HAP-1 (cell line): ENCODE data around the gene DNMT3A.

ENCODE experiments used
- DNase-seq, 2 experiments: peaks; one replicate each; pipeline ENCODE4 v3.0.0-alpha.2; 2016 to 2020; ENCODE audit warnings: low spot score in 2 of 2
- H3K27me3 ChIP-seq: fragments of 250-450 bp; sonication (Bioruptor Pico); 2 replicates; pipeline ENCODE4 v1.5.1; 2020; ENCODE audit warnings: low read depth, mild to moderate bottlenecking, moderate library complexity
- H3K36me3 ChIP-seq: fragments of 250-450 bp; sonication (Bioruptor Pico); replicated peaks from 2 replicates; pipeline ENCODE4 v1.5.1; 2020; ENCODE audit warnings: mild to moderate bottlenecking
- H3K4me1 ChIP-seq: fragments of 250-450 bp; sonication (Bioruptor Pico); 2 replicates; pipeline ENCODE4 v1.5.1; 2020; ENCODE audit warnings: mild to moderate bottlenecking
- H3K4me3 ChIP-seq: fragments of 250-450 bp; sonication (Bioruptor Pico); 2 replicates; pipeline ENCODE4 v1.5.1; 2020; ENCODE audit warnings: mild to moderate bottlenecking, moderate library complexity
- H3K9me3 ChIP-seq: fragments of 250-450 bp; sonication (Bioruptor Pico); 2 replicates; pipeline ENCODE4 v1.5.1; 2020; ENCODE audit warnings: mild to moderate bottlenecking, moderate library complexity
- in situ Hi-C: fragments of 300-500 bp; cut with MboI; formaldehyde crosslinking; loops from 3 replicates; pipeline ENCODE4 v1.14.3; 2020; ENCODE audit warnings: low sequenced_read_pairs, inconsistent platforms, mixed read lengths

Gene DNMT3A

GRCh38 chr2:25347846-25348245 lies 6.1 kb upstream of the DNMT3A start:
- Histone ChIP-seq H3K4me3 (no peak overlapping the region), H3K9me3 (no peaks in the 10 kb centered on the region), H3K27me3 (no peaks in the 10 kb centered on the region), H3K36me3 (no peaks in the 10 kb centered on the region), H3K4me1 (no peaks in the 10 kb centered on the region; the same call in 1 of the 2 replicates)
- in situ Hi-C loops: no loop called here
- DNase-seq: no peak

GRCh38 chr2:25347205-25347815 lies 5.6 kb upstream of the DNMT3A start:
- Histone ChIP-seq H3K36me3 (no peaks in the 10 kb centered on the region), H3K27me3 (no peaks in the 10 kb centered on the region), H3K9me3 (no peaks in the 10 kb centered on the region), H3K4me1 (peaks cover 3% of the 10 kb centered on the region; the same call in 1 of the 2 replicates), H3K4me3 (no peak overlapping the region)
- no peak for DNase-seq
- in situ Hi-C loops: no loop called here

GRCh38 chr2:25343187-25343825 lies 1.6 kb upstream of the DNMT3A start:
- in situ Hi-C loops: no loop called here
- DNase-seq: no peak
- Histone ChIP-seq H3K4me1 (peaks cover 8% of the 10 kb centered on the region), H3K9me3 (no peaks in the 10 kb centered on the region), H3K36me3 (no peaks in the 10 kb centered on the region), H3K4me3 (no peak overlapping the region), H3K27me3 (no peaks in the 10 kb centered on the region)

GRCh38 chr2:25342372-25343186 lies 854 bp upstream of the DNMT3A start:
- peaks cover 8% of the 10 kb centered on the region for H3K4me1 ChIP-seq
- DNase-seq: peak; percentile 81 to 91
- in situ Hi-C loops: no loop called here

GRCh38 chr2:25341011-25341727 lies 556 bp downstream of the DNMT3A start:
- DNase-seq: peak in 1 of 2 experiments; percentile 46
- peak overlapping the region; percentile 32; the same call in 1 of the 2 replicates for H3K4me3 ChIP-seq
- H3K36me3 ChIP-seq: no peaks in the 10 kb centered on the region
- H3K27me3 ChIP-seq: no peaks in the 10 kb centered on the region
- peaks cover 8% of the 10 kb centered on the region for H3K4me1 ChIP-seq
- in situ Hi-C loops: no loop called here
- H3K9me3 ChIP-seq: no peaks in the 10 kb centered on the region

More at GRCh38 chr2:25342372-25343186, 854 bp upstream of the DNMT3A start:
- no peaks in the 10 kb centered on the region for H3K27me3 ChIP-seq
- H3K36me3 ChIP-seq: no peaks in the 10 kb centered on the region
- H3K4me3 ChIP-seq: peak overlapping the region; percentile 38
- H3K9me3 ChIP-seq: no peaks in the 10 kb centered on the region

GRCh38 chr2:25340181-25340921 lies 1.4 kb downstream of the DNMT3A start:
- in situ Hi-C loops: no loop called here
- peak overlapping the region; percentile 32 for H3K4me3 ChIP-seq
- H3K9me3 ChIP-seq: no peaks in the 10 kb centered on the region

GRCh38 chr2:25339791-25340180 lies 1.9 kb downstream of the DNMT3A start:
- in situ Hi-C loops: no loop called here
- H3K36me3 ChIP-seq: no peaks in the 10 kb centered on the region
- H3K9me3 ChIP-seq: no peaks in the 10 kb centered on the region
- no peaks in the 10 kb centered on the region for H3K27me3 ChIP-seq
- DNase-seq: peak in 1 of 2 experiments; percentile 35
- peaks cover 8% of the 10 kb centered on the region for H3K4me1 ChIP-seq
- no peak overlapping the region; the same call in 1 of the 2 replicates for H3K4me3 ChIP-seq

More at GRCh38 chr2:25340181-25340921, 1.4 kb downstream of the DNMT3A start:
- Histone ChIP-seq H3K36me3 (no peaks in the 10 kb centered on the region), H3K4me1 (peaks cover 8% of the 10 kb centered on the region), H3K27me3 (no peaks in the 10 kb centered on the region)
- peak in 1 of 2 experiments; percentile 62 for DNase-seq

- Histone ChIP-seq H3K27me3 (no peaks in the 10 kb centered on the region), H3K9me3 (no peaks in the 10 kb centered on the region), H3K36me3 (no peaks in the 10 kb centered on the region), H3K4me3 (no peak overlapping the region), H3K4me1 (peaks cover 8% of the 10 kb centered on the region)
- no peak for DNase-seq
- in situ Hi-C loops: no loop called here
Measured at GRCh38 chr2:25339211-25339674, 2.5 kb downstream of the DNMT3A start.

- in situ Hi-C loops: no loop called here
- DNase-seq: no peak
- Histone ChIP-seq H3K4me3 (no peak overlapping the region), H3K9me3 (no peaks in the 10 kb centered on the region), H3K36me3 (no peaks in the 10 kb centered on the region), H3K27me3 (no peaks in the 10 kb centered on the region), H3K4me1 (peaks cover 8% of the 10 kb centered on the region)
Measured at GRCh38 chr2:25338401-25338800, 3.3 kb downstream of the DNMT3A start.

GRCh38 chr2:25337891-25338290 lies 3.8 kb downstream of the DNMT3A start:
- H3K27me3 ChIP-seq: no peaks in the 10 kb centered on the region
- DNase-seq: no peak
- H3K9me3 ChIP-seq: no peaks in the 10 kb centered on the region
- H3K4me1 ChIP-seq: peaks cover 8% of the 10 kb centered on the region
- H3K4me3 ChIP-seq: no peak overlapping the region
- no peaks in the 10 kb centered on the region for H3K36me3 ChIP-seq
- in situ Hi-C loops: no loop called here

- no peaks in the 10 kb centered on the region for H3K27me3 ChIP-seq
- H3K36me3 ChIP-seq: no peaks in the 10 kb centered on the region
- H3K4me3 ChIP-seq: no peak overlapping the region
- in situ Hi-C loops: no loop called here
- no peaks in the 10 kb centered on the region for H3K9me3 ChIP-seq
- no peak for DNase-seq
- peaks cover 4% of the 10 kb centered on the region for H3K4me1 ChIP-seq
Measured at GRCh38 chr2:25337276-25337675, 4.4 kb downstream of the DNMT3A start.

GRCh38 chr2:25336383-25336841 lies 5.3 kb downstream of the DNMT3A start:
- no peak overlapping the region for H3K4me3 ChIP-seq
- in situ Hi-C loops: no loop called here
- no peaks in the 10 kb centered on the region for H3K27me3 ChIP-seq
- no peaks in the 10 kb centered on the region for H3K36me3 ChIP-seq
- no peaks in the 10 kb centered on the region for H3K9me3 ChIP-seq
- H3K4me1 ChIP-seq: peaks cover 4% of the 10 kb centered on the region
- DNase-seq: no peak

- DNase-seq: no peak
- Histone ChIP-seq H3K4me1 (peaks cover 4% of the 10 kb centered on the region), H3K4me3 (no peak overlapping the region), H3K36me3 (no peaks in the 10 kb centered on the region), H3K27me3 (no peaks in the 10 kb centered on the region), H3K9me3 (no peaks in the 10 kb centered on the region)
- in situ Hi-C loops: no loop called here
Measured at GRCh38 chr2:25335971-25336370, 5.8 kb downstream of the DNMT3A start.
